Right cardiac atrium (tissue), 5 donors: ENCODE measurements around the gene ATAD3A. TPM values are rescaled to one million over a fixed set of nuclear protein-coding genes. Genes with fewer than 3 reads are reported as not detected.
"Not testable (repeated sequence)": the region's sequence is repeated elsewhere in the genome, so short reads cannot be mapped to it uniquely, and the experiment has no call there.

Source experiments
- ATAC-seq, 2 donors: fragments of 200-7000 bp; cut with Tn5 transposase; one replicate each; pipeline versions ENCODE4 v1.8.0 to v1.9.1; 2020; ENCODE audit warnings: moderate library complexity in 2 of 2, mild to moderate bottlenecking in 1 of 2
- DNase-seq, 3 donors: peaks; one replicate each; pipeline ENCODE4 v3.0.0-alpha.2; 2020
- H3K27ac ChIP-seq: one replicate; pipeline ENCODE4 v1.5.1; 2013; ENCODE audit warnings: mild to moderate bottlenecking, low read length, control low read depth, moderate library complexity
- H3K27me3 ChIP-seq: one replicate; pipeline ENCODE4 v1.6.1; 2013; ENCODE audit not compliant: control insufficient read depth, insufficient read depth
- H3K4me1 ChIP-seq: one replicate; pipeline ENCODE4 v1.6.1; 2013; ENCODE audit warnings: low read length; ENCODE audit not compliant: control insufficient read depth, insufficient read depth
- H3K4me3 ChIP-seq: one replicate; pipeline ENCODE4 v1.5.1; 2013; ENCODE audit warnings: low read length, control low read depth
- H3K9me3 ChIP-seq: one replicate; pipeline ENCODE4 v1.6.1; 2013; ENCODE audit warnings: low read length; ENCODE audit not compliant: control insufficient read depth
- WGBS: extraction: QIAGEN DNeasy Blood & Tissue Kit; methylation state at CpG from one replicate; pipeline ENCODE4 v1.1.7; 2013; 5-methylcytosine and 5-hydroxymethylcytosine counted together
- intact Hi-C, 4 donors: fragments of 100-400 bp; cut with DNase I; formaldehyde crosslinking; loops; one replicate each; pipeline versions ENCODE4 v1.11.0 to v1.14.0; 2022 to 2023
- polyA plus RNA-seq: library from polyadenylated mRNA; stranded (reverse); fragments of 200-250 nt; gene quantifications from one replicate; pipeline ENCODE4 v1.2.3, GENCODE V29; 2013
- total RNA-seq, 4 donors: library from RNA; stranded (reverse); fragmentation: NEBNext Ultra II Directional; extraction: Animal tissue kit (Norgen Biotek cat#: 25700); gene quantifications; one replicate each; pipeline ENCODE4 v1.2.1, GENCODE V29; 2021
- donor health status: healthy with polysubstance abuse.
- donor health status: DM: no; HTN: yes; CAD: no.
- donor health status: DM: no; HTN: no; CAD: no.
- donor health status: DM: no; HTN: yes; CAD: no; lungs with severe emphysema.
- donor health status: DM: yes; HTN: yes; CAD: no.

Gene ATAD3A
- total and polyA plus RNA-seq, 5 donors = 13.6 to 20.1 (median 16.0) TPM

DNA sequence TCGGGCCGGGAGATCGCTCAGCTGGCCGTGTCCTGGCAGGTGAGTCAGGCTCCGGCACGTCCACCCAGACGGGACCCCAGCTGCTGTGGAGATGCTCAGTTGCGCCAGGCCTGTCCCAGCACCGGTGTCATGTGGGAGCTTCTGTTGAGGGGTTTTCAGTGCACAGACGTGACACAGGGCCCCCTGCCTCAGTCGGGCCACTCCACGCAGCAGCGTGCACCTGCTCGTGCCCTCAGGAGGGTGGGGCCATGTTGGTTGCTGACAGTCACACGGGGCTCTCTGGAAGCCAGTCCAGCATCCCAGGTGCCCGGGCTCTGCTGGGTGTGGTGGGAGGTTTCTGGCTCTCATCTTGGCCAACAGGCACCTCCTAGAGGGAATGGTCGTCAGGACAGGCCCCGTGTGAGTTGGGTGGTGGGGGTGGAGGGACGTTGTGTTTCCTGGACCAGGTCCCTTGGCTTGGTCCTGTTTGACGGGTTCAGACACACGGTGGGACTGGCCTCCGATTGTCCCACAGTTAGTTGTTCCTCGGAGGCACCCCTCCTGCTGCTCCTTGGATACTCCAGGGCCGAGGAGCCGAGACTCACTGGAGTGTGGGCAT lies 21.2 kb upstream of the ATAD3A start:
- H3K4me3 ChIP-seq = no peak overlapping the region
- H3K27ac ChIP-seq = no peak overlapping the region
- peak in 1 of 3 donors; percentile 5 for DNase-seq
- no peak for ATAC-seq
- H3K4me1 ChIP-seq = no peaks in the 10 kb centered on the region
- 96% methylated on average over 18 of the region's 25 CpGs for whole genome bisulfite sequencing
- no peaks in the 10 kb centered on the region for H3K9me3 ChIP-seq
- intact Hi-C loops = no loop called here
- H3K27me3 ChIP-seq = no peaks in the 10 kb centered on the region

DNA sequence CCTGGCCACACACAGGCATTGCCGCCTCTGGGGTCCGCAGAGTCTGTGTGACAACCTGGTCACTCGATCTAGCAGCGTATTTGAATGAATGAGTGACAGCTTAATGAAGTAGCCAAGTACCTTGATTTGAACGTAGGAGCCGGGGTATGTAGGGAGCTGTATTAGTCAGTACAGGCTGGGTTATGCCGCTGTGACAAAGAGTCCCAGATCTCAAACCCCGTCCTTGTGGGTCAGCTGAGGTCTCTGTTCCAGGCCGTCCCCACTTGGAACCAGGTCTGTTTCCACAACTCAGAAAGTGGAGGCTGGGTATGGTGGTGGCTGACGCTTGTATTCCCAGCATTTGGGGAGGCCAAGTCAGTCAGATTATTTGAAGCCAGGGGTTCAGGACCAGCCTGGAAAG lies 20.4 kb upstream of the ATAD3A start:
- intact Hi-C loops = no loop called here
- no peaks in the 10 kb centered on the region for H3K4me1 ChIP-seq
- DNase-seq (no peak), ATAC-seq (no peak)
- H3K9me3 ChIP-seq = no peaks in the 10 kb centered on the region
- 99% methylated on average over 10 of the region's 10 CpGs for WGBS
- H3K27ac ChIP-seq = no peak overlapping the region
- no peak overlapping the region for H3K4me3 ChIP-seq
- H3K27me3 ChIP-seq = no peaks in the 10 kb centered on the region

DNA sequence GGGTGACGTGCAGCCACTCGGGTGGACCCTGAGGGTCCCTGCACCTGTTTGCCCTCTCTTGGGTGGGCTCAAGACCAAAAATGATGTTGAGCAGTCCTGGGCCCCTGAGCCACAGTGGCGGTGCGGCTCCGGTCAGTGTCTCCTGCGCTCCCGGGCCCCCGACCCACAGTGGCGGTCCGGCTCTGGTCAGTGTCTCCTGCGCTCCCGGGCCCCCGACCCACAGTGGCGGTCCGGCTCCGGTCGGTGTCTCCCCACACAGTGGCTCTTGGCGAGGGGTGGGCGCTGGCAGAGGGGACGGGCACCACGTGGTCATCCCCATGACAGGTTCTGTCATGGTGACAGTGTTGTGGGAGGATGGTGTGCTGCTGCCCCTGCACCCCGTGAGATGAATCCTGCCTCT lies 17.7 kb upstream of the ATAD3A start:
- intact Hi-C loops, H3K27me3 ChIP-seq, DNase-seq, ATAC-seq, H3K9me3 ChIP-seq, H3K27ac ChIP-seq, H3K4me3 ChIP-seq, H3K4me1 ChIP-seq: not testable (repeated sequence)
- WGBS = 96% methylated on average over 22 of the region's 22 CpGs

DNA sequence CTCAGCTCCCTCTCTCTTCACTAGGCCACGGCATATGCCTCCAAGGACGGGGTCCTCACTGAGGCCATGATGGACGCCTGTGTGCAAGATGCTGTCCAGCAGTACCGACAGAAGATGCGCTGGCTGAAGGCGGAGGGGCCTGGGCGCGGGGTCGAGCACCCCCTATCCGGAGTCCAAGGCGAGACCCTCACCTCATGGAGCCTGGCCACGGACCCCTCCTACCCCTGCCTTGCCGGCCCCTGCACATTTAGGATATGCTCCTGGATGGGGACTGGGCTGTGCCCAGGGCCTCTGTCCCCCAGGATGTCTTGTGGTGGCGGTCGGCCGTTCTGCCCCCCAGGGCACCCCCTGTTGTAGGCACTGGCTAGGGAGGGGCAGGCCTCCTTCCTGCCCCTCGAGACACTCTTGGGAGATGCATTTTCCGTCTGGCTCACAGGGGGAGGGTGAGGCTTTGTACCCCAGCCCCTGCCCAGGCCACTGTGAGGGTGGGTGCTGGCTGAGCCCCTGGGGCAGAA lies 16.4 kb upstream of the ATAD3A start:
- not testable (repeated sequence) for H3K27ac ChIP-seq, DNase-seq, H3K27me3 ChIP-seq, H3K9me3 ChIP-seq, H3K4me3 ChIP-seq, H3K4me1 ChIP-seq
- ATAC-seq = peak in 1 of 2 donors; percentile 8
- WGBS = 92% methylated on average over 18 of the region's 18 CpGs
- intact Hi-C loops = loop anchor here in 1 of 4 donors (5.0 kb wide), 1 partner anchor 53 kb away; no protein-coding TSS in a partner anchor

DNA sequence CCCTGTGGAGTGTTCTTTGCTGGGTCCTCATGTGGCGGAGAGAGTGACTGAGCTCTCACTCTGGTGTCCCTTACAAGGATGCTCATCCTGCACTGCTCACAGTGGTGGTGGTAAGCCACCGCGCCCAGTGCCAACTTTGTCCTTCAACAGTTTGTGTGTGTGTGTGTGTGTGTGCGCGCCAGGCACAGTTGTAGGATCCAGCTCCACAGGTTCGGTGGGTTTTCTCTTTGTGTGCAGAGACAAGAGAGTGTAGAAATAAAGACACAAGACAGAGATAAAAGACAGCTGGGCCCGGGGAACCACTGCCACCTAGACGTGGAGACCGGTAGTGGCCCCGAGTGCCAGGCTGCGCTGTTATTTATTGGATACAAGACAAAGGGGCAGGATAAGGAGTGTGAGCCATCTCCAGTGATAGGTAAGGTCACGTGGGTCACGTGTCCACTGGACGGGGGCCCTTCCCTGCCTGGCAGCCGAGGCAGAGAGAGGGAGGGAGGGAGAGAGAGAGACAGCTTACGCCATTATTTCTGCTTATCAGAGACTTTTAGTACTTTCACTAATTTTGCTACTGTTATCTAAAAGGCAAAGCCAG lies 7.1 kb upstream of the ATAD3A start:
- peak; percentile 71 to 87 (median 87) for DNase-seq
- H3K4me3 ChIP-seq, H3K4me1 ChIP-seq, H3K27me3 ChIP-seq, H3K9me3 ChIP-seq, intact Hi-C loops: not testable (repeated sequence)
- 34% methylated on average over 16 of the region's 16 CpGs for WGBS
- peak; percentile 35 to 58 for ATAC-seq
- H3K27ac ChIP-seq = peak overlapping the region; percentile 68

DNA sequence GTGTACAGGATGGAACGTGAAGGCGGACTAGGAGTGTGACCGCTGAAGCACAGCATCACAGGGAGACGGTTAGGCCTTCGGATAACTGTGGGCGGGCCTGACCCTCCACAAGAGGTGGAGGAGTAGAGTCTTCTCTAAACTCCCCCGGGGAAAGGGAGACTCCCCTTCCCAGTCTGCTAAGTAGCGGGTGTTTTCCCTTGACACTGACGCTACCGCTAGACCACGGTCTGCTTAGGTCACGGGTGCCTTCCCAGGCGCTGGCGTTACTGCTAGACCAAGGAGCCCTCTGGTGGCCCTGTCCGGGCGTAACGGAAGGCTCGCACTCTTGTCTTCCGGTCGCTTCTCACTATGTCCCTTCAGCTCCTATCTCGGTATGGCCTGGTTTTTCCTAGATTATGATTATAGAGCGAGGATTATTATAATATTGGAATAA lies 6.6 kb upstream of the ATAD3A start:
- ATAC-seq = peak; percentile 53 to 57
- DNase-seq = peak; percentile 47 to 82 (median 74)
- H3K27ac ChIP-seq = peak overlapping the region; percentile 68
- H3K9me3 ChIP-seq, H3K4me3 ChIP-seq, H3K4me1 ChIP-seq, intact Hi-C loops, H3K27me3 ChIP-seq: not testable (repeated sequence)
- WGBS = 14% methylated on average over 17 of the region's 22 CpGs

DNA sequence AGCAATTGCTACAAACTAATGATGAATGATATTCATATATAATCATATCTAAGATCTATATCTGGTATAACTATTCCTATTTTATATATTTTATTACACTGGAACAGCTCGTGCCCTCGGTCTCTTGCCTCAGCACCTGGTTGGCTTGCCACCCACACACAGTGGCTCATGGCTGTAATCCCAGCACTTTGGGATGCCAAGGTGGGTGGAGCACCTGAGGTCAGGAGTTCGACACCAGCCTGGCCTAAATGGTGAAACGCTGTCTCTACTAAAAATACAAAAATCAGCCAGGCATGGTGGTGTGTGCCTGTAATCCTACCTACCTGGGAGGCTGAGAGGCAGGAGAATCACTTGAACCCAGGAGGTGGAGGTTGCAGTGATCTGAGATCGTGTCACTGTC lies 6.2 kb upstream of the ATAD3A start:
- H3K27me3 ChIP-seq, H3K4me1 ChIP-seq, DNase-seq, H3K9me3 ChIP-seq, ATAC-seq, H3K4me3 ChIP-seq, intact Hi-C loops: not testable (repeated sequence)
- H3K27ac ChIP-seq = peak overlapping the region; percentile 30
- 80% methylated on average over 5 of the region's 5 CpGs for WGBS

DNA sequence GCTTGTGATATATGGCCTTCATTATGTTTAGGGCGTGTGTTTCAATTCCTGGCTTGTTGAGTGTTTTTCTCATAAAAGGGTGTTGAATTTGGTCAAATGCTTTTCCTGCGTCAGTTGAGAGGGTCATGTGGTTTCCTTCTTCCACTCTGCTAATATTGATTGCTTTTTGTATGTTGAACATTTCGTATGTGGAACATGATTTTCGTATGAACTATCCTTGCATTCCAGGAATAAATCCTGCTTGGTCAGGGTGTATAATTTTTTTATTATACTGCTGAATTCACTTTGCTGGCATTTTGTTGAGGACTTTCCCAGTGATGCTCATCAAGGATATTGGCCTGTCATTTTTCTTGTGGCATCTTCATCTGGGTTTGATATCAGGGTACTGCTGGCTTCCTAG lies 4.7 kb upstream of the ATAD3A start:
- intact Hi-C loops = no loop called here
- 93% methylated on average over 4 of the region's 4 CpGs for WGBS
- ATAC-seq = no peak

DNA sequence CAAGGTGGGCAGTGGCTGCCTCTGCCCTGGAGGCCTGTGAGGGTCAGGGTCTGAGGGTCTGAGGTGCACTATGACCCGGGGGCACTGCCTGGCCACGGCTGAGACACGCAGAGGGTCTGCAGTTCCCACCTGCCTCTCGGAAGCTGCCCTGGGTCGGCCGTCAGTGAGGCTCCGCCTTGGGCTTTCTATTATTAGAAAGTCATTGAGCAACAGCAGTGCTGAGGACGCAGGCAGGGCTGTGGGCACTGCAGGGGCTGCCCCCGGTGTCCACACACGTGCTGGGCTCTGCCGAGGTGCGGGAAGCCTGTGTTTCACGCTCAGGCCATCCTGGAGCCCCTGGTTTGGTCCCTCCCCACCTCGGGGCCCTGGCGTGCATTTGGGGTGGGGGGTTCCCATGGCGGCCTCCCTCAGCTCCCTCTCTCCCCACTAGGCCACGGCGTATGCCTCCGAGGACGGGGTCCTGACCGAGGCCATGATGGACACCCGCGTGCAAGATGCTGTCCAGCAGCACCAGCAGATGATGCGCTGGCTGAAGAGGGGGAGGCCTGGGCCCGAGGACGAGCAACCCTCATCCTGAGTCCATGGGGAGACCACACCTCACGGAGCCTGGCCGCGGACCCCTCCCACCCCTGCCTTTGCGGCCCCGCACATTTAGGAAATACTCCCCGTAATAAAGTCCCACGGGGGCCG lies 3.0 kb upstream of the ATAD3A start:
- DNase-seq (peak in 2 of 3 donors; percentile 44 to 68), ATAC-seq (peak in 1 of 2 donors; percentile 13)
- H3K27ac ChIP-seq, H3K4me3 ChIP-seq, intact Hi-C loops, H3K27me3 ChIP-seq, H3K4me1 ChIP-seq, H3K9me3 ChIP-seq: not testable (repeated sequence)
- 70% methylated on average over 32 of the region's 34 CpGs for WGBS

More for the DNA sequence above, 4.7 kb upstream of the ATAD3A start:
- Histone ChIP-seq H3K9me3 (no peaks in the 10 kb centered on the region), H3K27ac (no peak overlapping the region), H3K4me3 (no peak overlapping the region), H3K4me1 (peaks cover 2% of the 10 kb centered on the region), H3K27me3 (no peaks in the 10 kb centered on the region)
- DNase-seq = no peak

DNA sequence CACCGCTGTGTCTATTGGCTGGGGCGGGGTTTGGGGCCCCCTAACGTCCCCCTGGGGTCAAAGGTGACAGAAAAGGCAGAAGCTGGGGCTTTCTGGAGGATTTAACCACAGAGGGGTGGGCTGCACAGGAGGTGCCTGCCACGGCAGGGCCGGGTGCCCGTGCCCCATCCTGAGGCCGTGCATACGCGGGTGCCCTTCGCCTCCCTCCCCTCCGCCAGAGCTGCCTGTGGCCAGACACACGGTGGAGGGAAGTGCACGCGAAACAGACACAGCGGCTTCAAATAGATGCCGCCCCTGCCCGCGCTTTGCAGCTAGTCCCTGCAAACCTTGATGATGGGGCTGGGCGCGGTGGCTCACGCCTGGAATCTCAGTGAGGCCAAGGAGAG lies 2.5 kb upstream of the ATAD3A start:
- intact Hi-C loops, ATAC-seq, H3K4me1 ChIP-seq, H3K4me3 ChIP-seq, H3K27me3 ChIP-seq, H3K27ac ChIP-seq, H3K9me3 ChIP-seq: not testable (repeated sequence)
- peak in 2 of 3 donors; percentile 30 to 45 for DNase-seq
- WGBS = 80% methylated on average over 17 of the region's 21 CpGs

DNA sequence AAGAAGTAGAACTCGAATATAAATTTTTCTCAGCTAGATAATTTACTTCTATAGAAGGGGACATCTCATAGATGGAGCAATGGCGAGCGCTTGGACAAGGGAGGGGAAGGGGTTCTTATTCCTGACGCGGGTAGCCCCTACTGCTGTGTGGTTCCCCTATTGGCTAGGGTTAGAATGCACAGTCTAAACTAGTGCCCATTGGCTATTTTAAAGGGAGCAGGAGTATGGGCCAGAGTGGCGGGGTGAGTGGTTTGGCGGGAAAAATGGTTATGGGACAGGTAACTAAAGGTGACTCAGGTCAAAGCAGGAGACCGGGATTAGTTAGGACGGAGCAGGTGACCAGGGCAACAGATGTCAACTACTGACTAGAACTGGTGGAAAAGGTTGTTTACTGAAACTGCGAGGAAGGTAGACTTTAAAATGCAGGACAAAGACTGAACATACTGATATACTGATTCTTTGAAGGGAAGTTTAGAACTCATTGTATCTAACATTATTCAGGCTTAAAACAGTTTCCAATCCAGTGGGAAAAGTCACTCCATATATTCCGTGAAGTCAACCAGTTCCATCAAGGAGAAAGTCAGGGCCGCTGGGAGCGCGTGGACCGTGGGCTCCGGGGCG lies 940 bp upstream of the ATAD3A start:
- DNase-seq = peak in 1 of 3 donors; percentile 11
- intact Hi-C loops = no loop called here
- no peak for ATAC-seq
- Histone ChIP-seq H3K4me1 (peaks cover 2% of the 10 kb centered on the region), H3K4me3 (peak overlapping the region; percentile 56), H3K27me3 (no peaks in the 10 kb centered on the region), H3K9me3 (no peaks in the 10 kb centered on the region), H3K27ac (peak overlapping the region; percentile 64)
- 14% methylated on average over 17 of the region's 17 CpGs for WGBS
